Measurements from ENCODE around the gene EFCAB11.

GRCh38 chr14:89869606-89870005 lies 84.9 kb downstream of the EFCAB11 start:
- no peak for TF ChIP-seq CTCF (IDR thresholded peaks at IDR 0.05)
- no peak for TF ChIP-seq POLR2AphosphoS5 (IDR thresholded peaks at IDR 0.05)
- TF ChIP-seq POLR2A (IDR thresholded peaks at IDR 0.05), result no peak
- no peak for TF ChIP-seq EP300 (IDR thresholded peaks at IDR 0.05)
